Measurements from ENCODE around the gene THEM5.

THEM5 gene

GRCh38 chr1:151816548-151817352 lies 36.8 kb downstream of the THEM5 start:
- DNase-seq: no peak

GRCh38 chr1:151815716-151816327 lies 37.7 kb downstream of the THEM5 start:
- DNase-seq: no peak

GRCh38 chr1:151814971-151815545 lies 38.5 kb downstream of the THEM5 start:
- DNase-seq: no peak

GRCh38 chr1:151814426-151814825 lies 39.1 kb downstream of the THEM5 start:
- DNase-seq: no peak

GRCh38 chr1:151813271-151813977 lies 40.1 kb downstream of the THEM5 start:
- DNase-seq: no peak

GRCh38 chr1:151811181-151811580 lies 42.3 kb downstream of the THEM5 start:
- DNase-seq: no peak

GRCh38 chr1:151809985-151810556 lies 43.4 kb downstream of the THEM5 start:
- DNase-seq: no peak

- DNase-seq: no peak
These were observed 44.1 kb downstream of the THEM5 start for GRCh38 chr1:151809290-151809984.

GRCh38 chr1:151807766-151808165 lies 45.7 kb downstream of the THEM5 start:
- DNase-seq: no peak

GRCh38 chr1:151807131-151807530 lies 46.4 kb downstream of the THEM5 start:
- no peak for DNase-seq

GRCh38 chr1:151806170-151806569 lies 47.3 kb downstream of the THEM5 start:
- DNase-seq: no peak

- DNase-seq: no peak
These were observed 48.3 kb downstream of the THEM5 start, which contains the start of gene LINGO4 for GRCh38 chr1:151805066-151805820. Gene LINGO4, minus strand, starts transcription at chr1:151805419. Its CDS starts 2,715 bp downstream, at chr1:151802704.

- no peak for DNase-seq
These were observed 49.6 kb downstream of the THEM5 start for GRCh38 chr1:151803915-151804314.

GRCh38 chr1:151803164-151803563 lies 50.3 kb downstream of the THEM5 start:
- DNase-seq: no peak

GRCh38 chr1:151802372-151802771 lies 51.1 kb downstream of the THEM5 start:
- no peak for DNase-seq

GRCh38 chr1:151801846-151802245 lies 51.7 kb downstream of the THEM5 start:
- no peak for DNase-seq

GRCh38 chr1:151801310-151801820 lies 52.1 kb downstream of the THEM5 start:
- DNase-seq: no peak

GRCh38 chr1:151800830-151801229 lies 52.7 kb downstream of the THEM5 start:
- no peak for DNase-seq

- no peak for DNase-seq
These were observed 54.1 kb downstream of the THEM5 start for GRCh38 chr1:151799179-151800022.

- DNase-seq: no peak
These were observed 54.9 kb downstream of the THEM5 start for GRCh38 chr1:151798571-151798970.

All from NCI-H1436 treated with DMSO at 0.1 percent for 48 hours (cell line).